ENCODE measurements around the gene KRT83. TPM values are rescaled to one million over a fixed set of nuclear protein-coding genes. Genes with fewer than 3 reads are reported as not detected.
"Not testable (repeated sequence)": the region's sequence is repeated elsewhere in the genome, so short reads cannot be mapped to it uniquely, and the experiment has no call there.

The KRT83 gene
- total RNA-seq, 1 donor from 2014 or later, result not detected

GRCh38 chr12:52308806-52309425 lies 12.3 kb downstream of the KRT83 start:
- no peaks in the 10 kb centered on the region for H3K9me3 Mint-ChIP-seq (ENCODE audit: low read depth)
- H3K27ac Mint-ChIP-seq, result no peak overlapping the region
- TF ChIP-seq CTCF (IDR thresholded peaks at IDR 0.05; ENCODE audit: unreplicated experiment), result no peak
- H3K4me3 Mint-ChIP-seq (ENCODE audit: low read depth), result peak overlapping the region; percentile 73
- DNase-seq (ENCODE audit: low spot score, unreplicated experiment), result no peak
- H3K36me3 Mint-ChIP-seq (ENCODE audit: insufficient read depth), result no peaks in the 10 kb centered on the region
- peaks cover 94% of the 10 kb centered on the region for H3K27me3 Mint-ChIP-seq
- H3K4me1 Mint-ChIP-seq (ENCODE audit: low read depth), result peaks cover 5% of the 10 kb centered on the region

DNA sequence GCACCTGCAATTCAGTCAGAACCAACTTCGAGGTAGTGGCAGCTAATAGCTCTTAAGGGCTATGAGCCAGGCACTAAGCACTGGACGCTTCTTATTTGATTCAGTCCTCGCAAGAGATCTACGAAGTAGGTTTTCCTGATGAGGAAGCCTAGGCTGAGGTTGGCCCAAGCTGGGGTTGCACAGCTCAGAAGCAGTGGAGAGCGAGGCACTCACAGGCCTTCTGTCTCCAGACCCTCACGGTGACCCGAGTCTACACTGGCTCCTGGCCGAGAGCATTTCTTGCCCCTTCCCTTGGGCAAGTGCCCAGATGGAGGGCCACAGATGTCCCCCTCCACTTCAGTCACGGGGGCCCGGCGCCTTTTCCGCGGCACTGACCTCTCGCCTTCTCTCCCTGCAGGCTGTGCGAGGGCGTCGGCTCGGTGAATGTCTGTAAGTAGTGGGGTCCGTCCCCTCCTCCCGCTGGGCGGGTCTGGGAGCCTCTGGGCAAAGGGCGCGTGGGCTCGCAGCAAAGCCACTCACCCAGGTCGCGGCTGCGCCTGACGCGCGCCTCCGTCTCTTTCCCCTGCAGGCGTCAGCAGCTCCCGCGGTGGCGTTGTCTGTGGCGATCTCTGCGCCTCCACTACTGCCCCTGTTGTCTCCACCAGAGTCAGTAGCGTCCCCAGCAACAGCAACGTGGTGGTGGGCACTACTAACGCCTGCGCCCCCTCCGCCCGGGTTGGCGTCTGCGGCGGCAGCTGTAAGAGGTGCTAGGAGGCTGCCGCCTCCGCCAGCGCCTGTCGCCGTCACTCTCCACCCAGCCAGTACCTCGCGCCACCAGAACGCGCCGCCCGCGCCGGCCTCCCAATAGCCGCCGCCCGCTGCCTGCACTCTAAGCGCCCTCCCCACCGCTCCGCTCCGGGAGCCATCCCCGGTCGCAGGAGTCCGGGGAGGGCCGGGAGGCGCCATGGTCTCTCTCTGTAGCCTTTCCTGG lies 13.1 kb downstream of the KRT83 start:
- Mint-ChIP-seq H3K9me3 (ENCODE audit: low read depth) (no peaks in the 10 kb centered on the region), H3K4me1 (ENCODE audit: low read depth) (peaks cover 5% of the 10 kb centered on the region), H3K36me3 (ENCODE audit: insufficient read depth) (no peaks in the 10 kb centered on the region), H3K4me3 (ENCODE audit: low read depth) (peak overlapping the region; percentile 73), H3K27ac (no peak overlapping the region), H3K27me3 (peaks cover 86% of the 10 kb centered on the region)
- TF ChIP-seq CTCF (IDR thresholded peaks at IDR 0.05; ENCODE audit: unreplicated experiment), result peak; percentile 34
- DNase-seq (ENCODE audit: low spot score, unreplicated experiment), result peak; percentile 39

DNA sequence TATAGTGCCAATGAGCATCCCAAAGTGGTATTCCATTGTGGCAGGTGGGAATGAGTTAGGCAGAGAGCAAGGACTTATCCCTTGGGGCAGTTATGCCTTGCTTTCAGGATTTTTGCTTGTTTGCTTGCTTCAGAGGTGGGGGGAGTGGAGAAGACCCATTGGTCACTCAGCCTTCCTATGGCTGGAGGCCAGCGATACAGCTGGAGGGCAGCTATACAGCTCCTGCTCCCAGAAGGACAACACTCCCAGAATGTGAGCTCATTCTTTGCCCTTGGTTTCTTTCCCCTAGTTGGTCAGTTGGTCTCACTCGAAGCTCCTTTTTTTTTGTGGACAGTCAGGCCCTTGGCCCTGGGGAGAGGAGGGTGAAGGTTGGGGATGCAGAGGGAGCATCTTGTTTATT lies 14.5 kb downstream of the KRT83 start:
- DNase-seq (ENCODE audit: low spot score, unreplicated experiment), result no peak
- H3K4me3 Mint-ChIP-seq (ENCODE audit: low read depth), result no peak overlapping the region
- H3K27ac Mint-ChIP-seq, result no peak overlapping the region
- peaks cover 72% of the 10 kb centered on the region for H3K27me3 Mint-ChIP-seq
- H3K9me3 Mint-ChIP-seq (ENCODE audit: low read depth), result no peaks in the 10 kb centered on the region
- TF ChIP-seq CTCF (IDR thresholded peaks at IDR 0.05; ENCODE audit: unreplicated experiment), result no peak
- H3K4me1 Mint-ChIP-seq (ENCODE audit: low read depth), result peaks cover 5% of the 10 kb centered on the region
- H3K36me3 Mint-ChIP-seq (ENCODE audit: insufficient read depth), result no peaks in the 10 kb centered on the region

DNA sequence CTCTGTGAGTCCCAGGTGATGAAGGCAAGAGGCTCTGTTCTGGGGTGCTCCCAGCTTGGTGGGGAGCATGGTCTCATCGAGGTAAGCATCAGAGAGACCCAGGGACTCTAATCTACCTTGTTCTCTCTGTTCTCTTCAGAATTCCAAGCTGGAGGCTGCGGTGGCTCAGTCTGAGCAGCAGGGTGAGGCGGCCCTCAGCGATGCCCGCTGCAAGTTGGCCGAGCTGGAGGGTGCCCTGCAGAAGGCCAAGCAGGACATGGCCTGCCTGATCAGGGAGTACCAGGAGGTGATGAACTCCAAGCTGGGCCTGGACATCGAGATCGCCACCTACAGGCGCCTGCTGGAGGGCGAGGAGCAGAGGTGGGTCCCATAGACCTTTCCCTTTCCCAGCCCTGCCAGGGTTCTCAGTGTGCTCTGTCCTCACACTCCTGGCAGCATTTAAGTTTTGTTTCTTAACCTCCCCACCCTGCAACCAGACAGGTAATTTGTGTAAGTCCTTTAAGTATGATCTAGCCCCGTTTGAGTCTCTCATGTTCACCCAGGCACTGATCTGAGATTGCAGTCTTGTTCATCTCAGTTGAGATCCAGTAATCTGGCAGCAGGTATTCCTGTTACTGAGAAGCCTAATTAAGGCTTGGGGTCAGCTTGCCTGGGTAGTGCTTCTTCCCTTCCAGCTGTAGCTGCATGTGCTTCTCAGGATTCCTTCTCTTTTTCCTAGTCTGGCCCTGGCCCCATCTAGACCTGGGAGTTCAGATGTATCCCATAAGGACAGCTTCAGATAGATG lies 15.1 kb downstream of the KRT83 start:
- peak; percentile 50 for TF ChIP-seq CTCF (IDR thresholded peaks at IDR 0.05; ENCODE audit: unreplicated experiment)
- Mint-ChIP-seq H3K4me3 (ENCODE audit: low read depth) (no peak overlapping the region), H3K36me3 (ENCODE audit: insufficient read depth) (no peaks in the 10 kb centered on the region), H3K9me3 (ENCODE audit: low read depth) (no peaks in the 10 kb centered on the region), H3K27me3 (peaks cover 71% of the 10 kb centered on the region), H3K4me1 (ENCODE audit: low read depth) (peaks cover 5% of the 10 kb centered on the region), H3K27ac (no peak overlapping the region)
- no peak for DNase-seq (ENCODE audit: low spot score, unreplicated experiment)

DNA sequence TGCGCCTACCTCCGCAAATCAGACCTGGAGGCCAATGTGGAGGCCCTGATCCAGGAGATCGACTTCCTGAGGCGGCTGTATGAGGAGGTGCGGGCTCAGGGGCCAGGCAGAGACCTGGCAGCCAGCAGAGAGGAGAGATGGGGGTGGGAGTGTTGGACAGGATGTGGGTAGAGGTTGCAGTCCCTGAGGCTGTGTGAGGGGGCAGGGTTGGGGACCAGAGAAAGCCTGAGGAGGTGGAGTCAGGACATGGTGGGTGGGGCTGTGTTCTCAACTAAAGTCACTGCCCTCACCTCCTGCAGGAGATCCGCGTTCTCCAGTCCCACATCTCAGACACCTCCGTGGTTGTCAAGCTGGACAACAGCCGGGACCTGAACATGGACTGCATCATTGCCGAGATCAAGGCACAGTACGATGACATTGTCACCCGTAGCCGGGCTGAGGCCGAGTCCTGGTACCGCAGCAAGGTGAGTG lies 16.2 kb downstream of the KRT83 start:
- H3K9me3 Mint-ChIP-seq (ENCODE audit: low read depth); H3K4me3 Mint-ChIP-seq (ENCODE audit: low read depth); H3K27ac Mint-ChIP-seq; H3K4me1 Mint-ChIP-seq (ENCODE audit: low read depth); DNase-seq (ENCODE audit: low spot score, unreplicated experiment); H3K36me3 Mint-ChIP-seq (ENCODE audit: insufficient read depth): not testable (repeated sequence)
- H3K27me3 Mint-ChIP-seq, result peaks cover 69% of the 10 kb centered on the region

- H3K27ac Mint-ChIP-seq; H3K9me3 Mint-ChIP-seq (ENCODE audit: low read depth): not testable (repeated sequence)
Measured at GRCh38 chr12:52302242-52302914, 18.8 kb downstream of the KRT83 start.

GRCh38 chr12:52301721-52302120 lies 19.5 kb downstream of the KRT83 start:
- H3K36me3 Mint-ChIP-seq (ENCODE audit: insufficient read depth); H3K4me3 Mint-ChIP-seq (ENCODE audit: low read depth); H3K9me3 Mint-ChIP-seq (ENCODE audit: low read depth); DNase-seq (ENCODE audit: low spot score, unreplicated experiment); H3K27ac Mint-ChIP-seq; H3K4me1 Mint-ChIP-seq (ENCODE audit: low read depth): not testable (repeated sequence)
- peaks cover 67% of the 10 kb centered on the region for H3K27me3 Mint-ChIP-seq

More at GRCh38 chr12:52302242-52302914, 18.8 kb downstream of the KRT83 start:
- peaks cover 67% of the 10 kb centered on the region for H3K27me3 Mint-ChIP-seq
- not testable (repeated sequence) for H3K4me3 Mint-ChIP-seq (ENCODE audit: low read depth); H3K4me1 Mint-ChIP-seq (ENCODE audit: low read depth); H3K36me3 Mint-ChIP-seq (ENCODE audit: insufficient read depth); DNase-seq (ENCODE audit: low spot score, unreplicated experiment)
